ENCODE measurements around the gene PHF14.

DNA sequence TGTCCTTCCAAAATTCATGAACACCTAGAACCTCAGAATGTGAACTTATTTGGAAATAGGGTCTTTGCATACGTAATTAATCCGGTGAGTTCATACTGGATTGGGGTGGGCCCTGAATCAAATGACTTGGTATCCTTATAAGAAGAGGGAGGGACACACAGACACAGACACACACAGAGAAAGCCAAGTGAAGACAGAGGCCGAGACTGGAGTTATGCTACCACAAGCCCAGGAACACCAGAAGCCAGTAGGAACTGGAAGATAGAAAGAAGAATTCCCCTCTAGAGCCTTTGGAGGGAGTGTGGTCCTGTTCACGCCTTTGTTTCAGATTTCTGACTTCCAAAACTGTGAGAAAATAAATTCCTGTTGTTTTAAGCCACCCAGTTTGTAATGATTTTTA lies 17.1 kb upstream of the PHF14 start:
- TF ChIP-seq CTCF (conservative IDR thresholded peaks at IDR 0.05) (no peak), EZH2 (IDR thresholded peaks at IDR 0.05; ENCODE audit: low read depth) (no peak)
